HG02678 (cell line): ENCODE measurements around the gene RYR2.

Experiments
- ATAC-seq: cut with Tn5 transposase; IDR thresholded peaks from one replicate; pipeline ENCODE4 v1.9.1; 2021; ENCODE audit warnings: mild to moderate bottlenecking, moderate library complexity; ENCODE audit not compliant: unreplicated experiment

RYR2 gene

GRCh38 chr1:237760951-237761350 lies 719.0 kb downstream of the RYR2 start:
- ATAC-seq = no peak

- no peak for ATAC-seq
Observed at GRCh38 chr1:237763137-237763536, 721.2 kb downstream of the RYR2 start.

GRCh38 chr1:237763751-237764150 lies 721.8 kb downstream of the RYR2 start:
- no peak for ATAC-seq

- ATAC-seq = no peak
Observed at GRCh38 chr1:237769916-237770315, 727.9 kb downstream of the RYR2 start.

GRCh38 chr1:237772009-237772408 lies 730.0 kb downstream of the RYR2 start:
- ATAC-seq = no peak

GRCh38 chr1:237774246-237774645 lies 732.3 kb downstream of the RYR2 start:
- no peak for ATAC-seq

GRCh38 chr1:237779356-237779755 lies 737.4 kb downstream of the RYR2 start:
- no peak for ATAC-seq

- ATAC-seq = no peak
Observed at GRCh38 chr1:237786066-237786719, 744.2 kb downstream of the RYR2 start.

- no peak for ATAC-seq
Observed at GRCh38 chr1:237788069-237788468, 746.1 kb downstream of the RYR2 start.

GRCh38 chr1:237789619-237790018 lies 747.6 kb downstream of the RYR2 start:
- no peak for ATAC-seq

GRCh38 chr1:237791592-237791991 lies 749.6 kb downstream of the RYR2 start:
- no peak for ATAC-seq

GRCh38 chr1:237792149-237792548 lies 750.2 kb downstream of the RYR2 start:
- no peak for ATAC-seq

- ATAC-seq = no peak
Observed at GRCh38 chr1:237792726-237793125, 750.7 kb downstream of the RYR2 start.

- ATAC-seq = no peak
Observed at GRCh38 chr1:237794071-237794470, 752.1 kb downstream of the RYR2 start.

- no peak for ATAC-seq
Observed at GRCh38 chr1:237795558-237795957, 753.6 kb downstream of the RYR2 start.

- ATAC-seq = peak; percentile 92
Observed at GRCh38 chr1:237799762-237800474, 757.9 kb downstream of the RYR2 start.

GRCh38 chr1:237804516-237804915 lies 762.5 kb downstream of the RYR2 start:
- ATAC-seq = no peak

- ATAC-seq = no peak
Observed at GRCh38 chr1:237809099-237809498, 767.1 kb downstream of the RYR2 start.

- ATAC-seq = no peak
Observed at GRCh38 chr1:237811633-237812032, 769.6 kb downstream of the RYR2 start.

GRCh38 chr1:237812061-237812460 lies 770.1 kb downstream of the RYR2 start:
- no peak for ATAC-seq

GRCh38 chr1:237814319-237814924 lies 772.4 kb downstream of the RYR2 start:
- ATAC-seq = no peak

GRCh38 chr1:237817277-237817676 lies 775.3 kb downstream of the RYR2 start:
- no peak for ATAC-seq
